Gastroesophageal sphincter (tissue), 4 donors: ENCODE measurements around the gene TMEM255B. TPM values are rescaled to one million over a fixed set of nuclear protein-coding genes. Genes with fewer than 3 reads are reported as not detected.
A peak's percentile ranks its signal among the peaks of the same experiment; 100 is the strongest.
"Not testable (repeated sequence)": the region's sequence is repeated elsewhere in the genome, so short reads cannot be mapped to it uniquely, and the experiment has no call there.

Source experiments
- ATAC-seq: fragments of 150-250 bp; one replicate; pipeline ENCODE4 v1.9.1; 2016; ENCODE audit warnings: mild to moderate bottlenecking, moderate library complexity
- H3K27ac ChIP-seq, 4 donors: fragments of 200-600 bp; sonication (generic) in 3 of 4; 1 replicate in 3 of 4; 2 replicates in 1 of 4; pipeline ENCODE4 v1.5.1; 2016 to 2019
- H3K27me3 ChIP-seq: fragments of 200-600 bp; sonication (generic); one replicate; pipeline ENCODE4 v1.5.1; 2019
- H3K36me3 ChIP-seq, 2 donors: fragments of 200-600 bp; sonication (generic); one replicate each; pipeline ENCODE4 v1.5.1; 2019; ENCODE audit warnings: control low read depth in 1 of 2
- H3K4me1 ChIP-seq, 3 donors: fragments of 200-600 bp; sonication (generic); 1 replicate in 2 of 3; 2 replicates in 1 of 3; pipeline ENCODE4 v1.5.1; 2016 to 2019; ENCODE audit warnings: control low read depth in 2 of 3
- H3K4me3 ChIP-seq, 2 donors: fragments of 200-600 bp; sonication (generic); one replicate each; pipeline ENCODE4 v1.5.1; 2019; ENCODE audit warnings: mild to moderate bottlenecking in 1 of 2, moderate library complexity in 1 of 2
- H3K9me3 ChIP-seq, 3 donors: fragments of 200-600 bp; sonication (generic); one replicate each; pipeline ENCODE4 v1.5.1; 2017 to 2019; ENCODE audit warnings: control low read depth in 2 of 3
- CTCF ChIP-seq, 4 experiments: fragments of 200-600 bp in 2 of 4; fragments of 450-650 bp in 2 of 4; sonication (generic) in 1 of 4; IDR thresholded peaks; one replicate each; pipeline ENCODE4 v1.5.1; 2017 to 2019; ENCODE audit warnings: antibody characterized with exemption in 4 of 4, mild to moderate bottlenecking in 2 of 4, moderate library complexity in 2 of 4
- EP300 ChIP-seq: sonication (generic); formaldehyde crosslinking; IDR thresholded peaks from one replicate; pipeline ENCODE4 v1.6.1; 2017; ENCODE audit warnings: antibody characterized with exemption, mild to moderate bottlenecking
- POLR2A ChIP-seq, 2 donors: fragments of 450-650 bp; IDR thresholded peaks; one replicate each; pipeline ENCODE4 v1.6.1; 2017; ENCODE audit warnings: antibody characterized with exemption in 2 of 2, mild to moderate bottlenecking in 2 of 2, moderate library complexity in 1 of 2
- POLR2AphosphoS5 ChIP-seq: sonication (generic); formaldehyde crosslinking; IDR thresholded peaks from one replicate; pipeline ENCODE4 v1.6.1; 2017; ENCODE audit warnings: antibody characterized with exemption
- WGBS, 2 donors: methylation state at CpG; one replicate each; pipeline ENCODE4 v1.1.5; 2018; ENCODE audit warnings: low coverage in 1 of 2; 5-methylcytosine and 5-hydroxymethylcytosine counted together
- total RNA-seq, 4 donors: library from RNA; depleted of rRNA; stranded (reverse); fragments of >200 nt; gene quantifications; one replicate each; pipeline ENCODE4 v1.1.0, GENCODE V29; 2016

The TMEM255B gene
- total RNA-seq, 4 donors from 2014 or later, result 4.9 to 13.2 (median 7.8) TPM

- WGBS, 2 donors, result 100% methylated on average over 1 of the region's 45 CpGs; no CpG with 5 or more reads in 1 of the 2 donors
- Histone ChIP-seq H3K9me3 (no peaks in the 10 kb centered on the region), H3K4me3 (no peak overlapping the region), H3K36me3 (peaks cover 0 to 63% of the 10 kb centered on the region in 2 donors), H3K27me3 (no peaks in the 10 kb centered on the region), H3K4me1 (peaks cover under 1 to 52% (median 29%) of the 10 kb centered on the region in 3 donors), H3K27ac (peak overlapping the region in 3 of 4 donors; percentile 85 to 90 (median 90))
- ATAC-seq, result no peak
- TF ChIP-seq CTCF (IDR thresholded peaks at IDR 0.05) (no peak), POLR2A (IDR thresholded peaks at IDR 0.05) (no peak), POLR2AphosphoS5 (no peak), EP300 (no peak)
These were observed 64.1 kb downstream of the TMEM255B start for GRCh38 chr13:113822956-113823744.

DNA sequence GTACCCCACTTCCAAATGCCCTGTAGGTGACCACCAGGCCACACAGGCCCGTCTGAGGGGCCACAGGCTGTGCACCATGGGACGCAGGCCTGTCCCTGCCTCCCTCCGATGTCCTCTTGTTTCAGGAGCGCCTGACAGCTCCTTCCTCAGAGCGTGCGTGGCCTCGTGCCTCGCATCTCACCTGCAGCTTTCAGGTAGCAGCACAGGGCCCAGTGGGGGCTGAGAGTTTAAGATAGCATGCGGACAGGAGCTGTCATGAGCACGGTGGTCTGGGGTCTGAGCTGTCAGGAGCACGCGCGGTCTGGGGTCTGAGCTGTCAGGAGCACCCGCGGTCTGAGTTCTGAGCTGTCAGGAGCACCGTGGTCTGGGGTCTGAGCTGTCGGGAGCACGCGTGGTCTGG lies 64.7 kb downstream of the TMEM255B start:
- H3K4me1 ChIP-seq, result peaks cover 0 to 46% (median 28%) of the 10 kb centered on the region in 3 donors
- H3K4me3 ChIP-seq, result no peak overlapping the region
- ATAC-seq, result no peak
- WGBS, 2 donors, result 92% methylated on average over 2 of the region's 19 CpGs; no CpG with 5 or more reads in 1 of the 2 donors
- peak overlapping the region in 3 of 4 donors; percentile 85 to 90 (median 90) for H3K27ac ChIP-seq
- TF ChIP-seq CTCF (IDR thresholded peaks at IDR 0.05) (no peak), POLR2AphosphoS5 (no peak), POLR2A (IDR thresholded peaks at IDR 0.05) (no peak), EP300 (no peak)
- H3K9me3 ChIP-seq, result no peaks in the 10 kb centered on the region
- no peaks in the 10 kb centered on the region for H3K27me3 ChIP-seq
- peaks cover 0 to 69% of the 10 kb centered on the region in 2 donors for H3K36me3 ChIP-seq

GRCh38 chr13:113825841-113826240 lies 66.8 kb downstream of the TMEM255B start:
- H3K36me3 ChIP-seq, result peaks cover 0 to 79% of the 10 kb centered on the region in 2 donors
- H3K27me3 ChIP-seq, result no peaks in the 10 kb centered on the region
- peaks cover 0 to 25% (median 13%) of the 10 kb centered on the region in 3 donors for H3K4me1 ChIP-seq
- no peak for TF ChIP-seq POLR2A (IDR thresholded peaks at IDR 0.05)
- no peak for TF ChIP-seq CTCF (IDR thresholded peaks at IDR 0.05)
- TF ChIP-seq POLR2AphosphoS5, result no peak
- TF ChIP-seq EP300, result no peak
- ATAC-seq, result no peak
- H3K27ac ChIP-seq, result peak overlapping the region in 3 of 4 donors; percentile 24 to 48 (median 45)
- WGBS, 2 donors, result 61 to 71% methylated on average over 1 to 7 of the region's 16 CpGs
- H3K4me3 ChIP-seq, result no peak overlapping the region
- H3K9me3 ChIP-seq, result no peaks in the 10 kb centered on the region

DNA sequence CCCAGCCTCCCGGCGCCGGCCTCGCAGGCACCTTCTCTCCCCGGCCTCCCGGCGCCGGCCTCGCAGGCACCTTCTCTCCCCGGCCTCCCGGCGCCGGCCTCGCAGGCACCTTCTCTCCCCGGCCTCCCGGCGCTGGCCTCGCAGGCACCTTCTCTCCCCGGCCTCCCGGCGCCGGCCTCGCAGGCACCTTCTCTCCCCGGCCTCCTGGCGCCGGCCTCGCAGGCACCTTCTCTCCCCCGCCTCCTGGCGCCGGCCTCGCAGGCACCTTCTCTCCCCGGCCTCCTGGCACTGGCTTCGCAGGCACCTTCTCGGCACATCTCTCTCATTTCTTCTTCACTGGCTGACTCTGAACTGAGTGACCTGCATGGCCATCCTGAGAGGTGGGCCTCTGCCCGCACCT lies 67.4 kb downstream of the TMEM255B start:
- H3K36me3 ChIP-seq, result peaks cover 0 to 85% of the 10 kb centered on the region in 2 donors
- WGBS, 2 donors, result no CpG with 5 or more reads among the region's 35 CpGs

GRCh38 chr13:113827021-113827420 lies 68.0 kb downstream of the TMEM255B start:
- H3K27ac ChIP-seq, result peak overlapping the region in 2 of 4 donors; percentile 20 to 48
- peaks cover 0 to 13% (median 6%) of the 10 kb centered on the region in 3 donors for H3K4me1 ChIP-seq
- no peak for TF ChIP-seq CTCF (IDR thresholded peaks at IDR 0.05)
- no peak for TF ChIP-seq POLR2A (IDR thresholded peaks at IDR 0.05)
- TF ChIP-seq POLR2AphosphoS5, result no peak
- TF ChIP-seq EP300, result no peak
- H3K4me3 ChIP-seq, result no peak overlapping the region
- WGBS, 2 donors, result 96 to 100% methylated on average over 1 to 4 of the region's 19 CpGs
- H3K9me3 ChIP-seq, result no peaks in the 10 kb centered on the region
- H3K27me3 ChIP-seq, result no peaks in the 10 kb centered on the region
- ATAC-seq, result no peak
- H3K36me3 ChIP-seq, result peaks cover 0 to 86% of the 10 kb centered on the region in 2 donors

More for the DNA sequence above, 67.4 kb downstream of the TMEM255B start:
- Histone ChIP-seq H3K27ac (peak overlapping the region in 2 of 4 donors; percentile 24 to 48), H3K4me1 (peaks cover 0 to 19% (median 12%) of the 10 kb centered on the region in 3 donors)
- not testable (repeated sequence) for H3K27me3 ChIP-seq, ATAC-seq, H3K9me3 ChIP-seq, H3K4me3 ChIP-seq
